Endodermal cell (in vitro differentiated cells): ENCODE measurements around the gene GGT6. TPM values are rescaled to one million over a fixed set of nuclear protein-coding genes. Genes with fewer than 3 reads are reported as not detected.

ENCODE experiments used
- DNase-seq: peaks from one replicate; pipeline ENCODE4 v3.0.0-alpha.2; 2017
- H3K27ac ChIP-seq: 2 replicates; pipeline ENCODE4 v1.5.1; 2013; ENCODE audit warnings: mild to moderate bottlenecking, low read depth, low read length, moderate library complexity
- H3K27me3 ChIP-seq: 2 replicates; pipeline ENCODE4 v1.6.1; 2013; ENCODE audit warnings: mild to moderate bottlenecking, low read length, moderate library complexity; ENCODE audit not compliant: insufficient read depth, control insufficient read depth, poor library complexity, severe bottlenecking
- H3K36me3 ChIP-seq: 2 replicates; pipeline ENCODE4 v1.7.0; 2013; ENCODE audit warnings: mild to moderate bottlenecking, low read length, moderate library complexity; ENCODE audit not compliant: control insufficient read depth, insufficient read depth
- H3K4me1 ChIP-seq: one replicate; pipeline ENCODE4 v1.7.0; 2013; ENCODE audit warnings: low read length; ENCODE audit not compliant: control insufficient read depth, insufficient read depth
- H3K4me3 ChIP-seq: 2 replicates; pipeline ENCODE4 v1.5.1; 2013; ENCODE audit warnings: mild to moderate bottlenecking, low read length, moderate library complexity
- H3K9ac ChIP-seq: 2 replicates; pipeline ENCODE4 v1.6.1; 2013; ENCODE audit warnings: mild to moderate bottlenecking, low read length, moderate library complexity; ENCODE audit not compliant: poor library complexity, severe bottlenecking; ENCODE audit errors: extremely low read depth
- H3K9me3 ChIP-seq: 2 replicates; pipeline ENCODE4 v1.6.1; 2013; ENCODE audit warnings: mild to moderate bottlenecking, low read length, moderate library complexity; ENCODE audit not compliant: control insufficient read depth
- H3K27ac Mint-ChIP-seq: 2 replicates; pipeline ENCODE4 v1.8.0; 2020; ENCODE audit warnings: mixed read lengths
- H3K27me3 Mint-ChIP-seq: 2 replicates; pipeline ENCODE4 v1.8.0; 2021; ENCODE audit warnings: mild to moderate bottlenecking, mixed read lengths; ENCODE audit not compliant: insufficient read depth
- H3K36me3 Mint-ChIP-seq: 2 replicates; pipeline ENCODE4 v1.8.0; 2020; ENCODE audit warnings: low read depth, mixed read lengths
- H3K4me1 Mint-ChIP-seq: 2 replicates; pipeline ENCODE4 v1.8.0; 2020; ENCODE audit warnings: mixed read lengths
- H3K4me3 Mint-ChIP-seq: 2 replicates; pipeline ENCODE4 v1.8.0; 2020; ENCODE audit warnings: mild to moderate bottlenecking, moderate library complexity, mixed read lengths
- H3K9me3 Mint-ChIP-seq: 2 replicates; pipeline ENCODE4 v1.8.0; 2020; ENCODE audit warnings: mild to moderate bottlenecking, mixed read lengths
- CTCF ChIP-seq: fragments of 200-600 bp; sonication (generic); conservative IDR thresholded peaks from 2 replicates; pipeline ENCODE4 v1.5.0; 2021; ENCODE audit warnings: antibody characterized with exemption, mild to moderate bottlenecking
- WGBS, 2 experiments: methylation state at CpG; one replicate each; pipeline versions ENCODE4 v1.1.5 to v1.1.7; 2013; ENCODE audit warnings: missing lambda C conversion rate in 2 of 2, mixed read lengths in 1 of 2; ENCODE audit not compliant: insufficient coverage in 1 of 2, insufficient read length in 1 of 2; 5-methylcytosine and 5-hydroxymethylcytosine counted together
- total RNA-seq, 2 donors: library from RNA; stranded (reverse); fragmentation: NEBNext Ultra II Directional in 1 of 2; extraction: Animal tissue kit (Norgen Biotek cat#: 25700) in 1 of 2; gene quantifications; 2 replicates in 1 of 2; 3 replicates in 1 of 2; pipeline ENCODE4 v1.2.1, GENCODE V29; 2021

GGT6 gene
- total RNA-seq, 2 donors from 2014 or later = not detected

GRCh38 chr17:4562015-4562969, 1.9 kb upstream of the GGT6 start:
- Mint-ChIP-seq H3K27ac (no peak overlapping the region), H3K27me3 (peaks cover 9% of the 10 kb centered on the region), H3K9me3 (no peaks in the 10 kb centered on the region), H3K4me3 (no peak overlapping the region), H3K4me1 (peaks cover 5% of the 10 kb centered on the region), H3K36me3 (no peaks in the 10 kb centered on the region)
- no peaks in the 10 kb centered on the region for H3K27me3 ChIP-seq
- 82% methylated on average over 8 of the region's 8 CpGs for WGBS, 2 experiments
- no peak overlapping the region for H3K9ac ChIP-seq
- no peaks in the 10 kb centered on the region for H3K9me3 ChIP-seq
- H3K36me3 ChIP-seq = no peaks in the 10 kb centered on the region
- H3K4me3 ChIP-seq = no peak overlapping the region
- H3K4me1 ChIP-seq = no peaks in the 10 kb centered on the region
- TF ChIP-seq CTCF = no peak
- DNase-seq = no peak
- no peak overlapping the region for H3K27ac ChIP-seq

- no peak overlapping the region for H3K27ac ChIP-seq
- H3K27ac Mint-ChIP-seq = no peak overlapping the region
- no peaks in the 10 kb centered on the region for H3K36me3 Mint-ChIP-seq
- peak; percentile 55 for TF ChIP-seq CTCF
- peak; percentile 83 for DNase-seq
- H3K9me3 ChIP-seq = no peaks in the 10 kb centered on the region
- H3K4me1 ChIP-seq = no peaks in the 10 kb centered on the region
- no peak overlapping the region for H3K4me3 ChIP-seq
- WGBS, 2 experiments = 85 to 88% methylated on average over 11 of the region's 11 CpGs
- H3K36me3 ChIP-seq = no peaks in the 10 kb centered on the region
- no peak overlapping the region for H3K4me3 Mint-ChIP-seq
- H3K27me3 Mint-ChIP-seq = peaks cover 6% of the 10 kb centered on the region
- no peaks in the 10 kb centered on the region for H3K9me3 Mint-ChIP-seq
- no peaks in the 10 kb centered on the region for H3K27me3 ChIP-seq
- peaks cover 11% of the 10 kb centered on the region for H3K4me1 Mint-ChIP-seq
- H3K9ac ChIP-seq = no peak overlapping the region
Measured at GRCh38 chr17:4560837-4561256, 470 bp upstream of the GGT6 start.

GRCh38 chr17:4559966-4560365, 411 bp downstream of the GGT6 start:
- peaks cover 11% of the 10 kb centered on the region for H3K4me1 Mint-ChIP-seq
- no peaks in the 10 kb centered on the region for H3K9me3 Mint-ChIP-seq
- H3K27me3 ChIP-seq = no peaks in the 10 kb centered on the region
- H3K4me3 Mint-ChIP-seq = no peak overlapping the region
- H3K4me1 ChIP-seq = no peaks in the 10 kb centered on the region
- 93 to 96% methylated on average over 4 to 5 of the region's 5 CpGs for WGBS, 2 experiments
- no peak for DNase-seq
- no peak overlapping the region for H3K9ac ChIP-seq
- no peaks in the 10 kb centered on the region for H3K36me3 Mint-ChIP-seq
- no peak overlapping the region for H3K4me3 ChIP-seq
- no peak overlapping the region for H3K27ac Mint-ChIP-seq
- no peak for TF ChIP-seq CTCF
- no peak overlapping the region for H3K27ac ChIP-seq
- H3K27me3 Mint-ChIP-seq = peaks cover 6% of the 10 kb centered on the region
- no peaks in the 10 kb centered on the region for H3K36me3 ChIP-seq
- H3K9me3 ChIP-seq = no peaks in the 10 kb centered on the region
